SU-DHL-6 (cell line): ENCODE results near the gene SEPTIN2.

Source experiments
- H2AFZ ChIP-seq: fragments of 200-600 bp; sonication (generic); 2 replicates; pipeline ENCODE4 v1.6.1; 2014; ENCODE audit warnings: low read depth, mild to moderate bottlenecking, moderate library complexity, mixed read lengths, antibody characterized with exemption, low read length; ENCODE audit not compliant: severe bottlenecking
- H3F3A ChIP-seq: fragments of 200-600 bp; shearing (Covaris generic); 2 replicates; pipeline ENCODE4 v1.6.0; 2016; ENCODE audit warnings: antibody characterized with exemption, mild to moderate bottlenecking; ENCODE audit not compliant: insufficient read depth
- H3K27ac ChIP-seq: fragments of 200-600 bp; sonication (generic); 2 replicates; pipeline ENCODE4 v1.5.1; 2016; ENCODE audit warnings: low read depth, mild to moderate bottlenecking, low read length, moderate library complexity, mixed read lengths
- H3K27me3 ChIP-seq: fragments of 200-600 bp; sonication (generic), shearing (Covaris generic); 2 replicates; pipeline ENCODE4 v1.6.0; 2014; ENCODE audit warnings: mild to moderate bottlenecking, low read length
- H3K36me3 ChIP-seq: fragments of 200-600 bp; sonication (generic); 2 replicates; pipeline ENCODE4 v1.6.1; 2014; ENCODE audit warnings: mild to moderate bottlenecking, low read length, mixed read lengths
- H3K4me2 ChIP-seq: fragments of 300-600, 200-600 bp; shearing (Covaris generic), sonication (generic); 2 replicates; pipeline ENCODE4 v1.6.0; 2014; ENCODE audit warnings: low read length, low read depth, mild to moderate bottlenecking; ENCODE audit not compliant: poor library complexity, severe bottlenecking
- H3K4me3 ChIP-seq: fragments of 200-600 bp; sonication (generic); 2 replicates; pipeline ENCODE4 v1.5.1; 2014; ENCODE audit warnings: antibody characterized with exemption, low read length, mild to moderate bottlenecking, mixed read lengths; ENCODE audit not compliant: insufficient read depth, poor library complexity, severe bottlenecking
- H3K79me2 ChIP-seq: fragments of 200-600 bp; sonication (generic); 2 replicates; pipeline ENCODE4 v1.6.1; 2014; ENCODE audit warnings: mild to moderate bottlenecking, low read length, moderate library complexity; ENCODE audit not compliant: insufficient read depth
- H3K9ac ChIP-seq: fragments of 200-600 bp; sonication (generic); 2 replicates; pipeline ENCODE4 v1.7.0; 2014; ENCODE audit warnings: mild to moderate bottlenecking, low read length
- H3K9me2 ChIP-seq: fragments of 200-600 bp; sonication (generic); replicated peaks from 2 replicates; pipeline ENCODE4 v1.6.1; 2014; ENCODE audit warnings: low read length; ENCODE audit not compliant: insufficient read depth
- H3K9me3 ChIP-seq: fragments of 200-600 bp; sonication (generic); 2 replicates; pipeline ENCODE4 v1.6.1; 2014; ENCODE audit warnings: low read length, mixed read lengths; ENCODE audit not compliant: insufficient read depth
- H4K20me1 ChIP-seq: fragments of 200-600 bp; sonication (generic); 2 replicates; pipeline ENCODE4 v1.6.1; 2014; ENCODE audit warnings: low read depth, mild to moderate bottlenecking, antibody characterized with exemption, low read length, moderate library complexity, mixed read lengths
- CTCF ChIP-seq: fragments of 200-600 bp; sonication (generic); IDR thresholded peaks from one replicate; pipeline ENCODE4 v1.5.1; 2017; ENCODE audit warnings: antibody characterized with exemption, mild to moderate bottlenecking, low read length, moderate library complexity; ENCODE audit not compliant: insufficient read depth, poor library complexity, severe bottlenecking
- EZH2phosphoT487 ChIP-seq: fragments of 200-600 bp; sonication (generic), shearing (Covaris generic); conservative IDR thresholded peaks from 2 replicates; pipeline ENCODE4 v1.6.1; 2018; ENCODE audit warnings: mild to moderate bottlenecking, antibody characterized with exemption, low read length, moderate library complexity, mixed read lengths

The SEPTIN2 gene

DNA sequence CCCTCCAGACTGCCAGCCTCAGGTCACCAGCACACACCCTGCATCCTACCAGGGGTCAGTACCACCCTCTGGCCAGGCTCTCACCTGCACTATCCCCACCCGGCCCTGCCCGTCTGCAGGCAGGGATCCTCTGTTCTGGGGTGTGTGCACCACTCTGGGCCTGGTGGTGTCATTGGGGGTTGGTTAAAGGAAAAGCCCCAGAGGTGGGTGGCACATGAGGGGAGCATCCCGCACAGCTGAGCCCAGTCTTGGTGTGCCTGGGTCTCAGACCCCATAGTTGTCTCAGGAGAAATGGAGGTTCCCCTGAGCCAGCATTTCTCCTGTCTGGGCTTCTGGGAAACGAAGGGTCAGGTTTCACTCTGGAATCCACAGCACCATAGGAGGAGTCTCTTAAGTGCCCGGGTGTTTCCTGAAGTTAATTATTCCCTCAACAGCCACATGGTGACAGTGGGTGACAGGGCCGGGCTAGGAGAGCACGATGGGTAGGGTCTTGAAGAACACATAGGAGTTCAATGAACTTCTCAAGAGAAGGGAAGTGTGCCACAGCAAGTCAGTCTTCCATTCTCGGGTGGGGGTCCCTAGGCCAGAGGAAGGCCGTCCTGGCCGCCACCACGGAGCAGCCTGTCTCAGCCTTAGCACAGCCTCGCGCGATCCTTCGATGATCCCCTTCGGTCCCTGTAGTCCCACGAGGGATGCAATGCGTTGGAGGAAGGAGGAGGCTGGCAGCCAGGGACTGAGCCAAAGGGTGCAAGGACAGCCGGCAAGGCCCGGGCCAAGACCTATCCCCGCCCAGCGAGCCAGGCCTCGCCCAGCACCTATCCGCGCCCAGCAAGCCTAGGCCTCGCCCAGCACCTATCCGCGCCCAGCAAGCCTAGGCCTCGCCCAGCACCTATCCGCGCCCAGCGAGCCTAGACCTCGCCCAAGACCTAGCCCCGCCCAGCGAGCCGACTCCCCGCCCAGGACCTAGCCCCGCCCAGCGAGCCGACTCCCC is 39.2 kb downstream of the SEPTIN2 start:
- H3K4me3 ChIP-seq = no peak overlapping the region
- no peak overlapping the region for H2AFZ ChIP-seq
- H3K36me3 ChIP-seq = peaks cover 33% of the 10 kb centered on the region
- H3K4me2 ChIP-seq = peak overlapping the region; percentile 15
- no peaks in the 10 kb centered on the region for H3K9me3 ChIP-seq
- H4K20me1 ChIP-seq = peaks cover 5% of the 10 kb centered on the region
- H3K27me3 ChIP-seq = no peaks in the 10 kb centered on the region
- no peaks in the 10 kb centered on the region for H3K79me2 ChIP-seq
- no peak for TF ChIP-seq CTCF
- TF ChIP-seq EZH2phosphoT487 = no peak
- no peak overlapping the region for H3K9ac ChIP-seq
- H3K9me2 ChIP-seq = no peaks in the 10 kb centered on the region
- H3K27ac ChIP-seq = no peak overlapping the region
- peaks cover 34% of the 10 kb centered on the region for H3F3A ChIP-seq

DNA sequence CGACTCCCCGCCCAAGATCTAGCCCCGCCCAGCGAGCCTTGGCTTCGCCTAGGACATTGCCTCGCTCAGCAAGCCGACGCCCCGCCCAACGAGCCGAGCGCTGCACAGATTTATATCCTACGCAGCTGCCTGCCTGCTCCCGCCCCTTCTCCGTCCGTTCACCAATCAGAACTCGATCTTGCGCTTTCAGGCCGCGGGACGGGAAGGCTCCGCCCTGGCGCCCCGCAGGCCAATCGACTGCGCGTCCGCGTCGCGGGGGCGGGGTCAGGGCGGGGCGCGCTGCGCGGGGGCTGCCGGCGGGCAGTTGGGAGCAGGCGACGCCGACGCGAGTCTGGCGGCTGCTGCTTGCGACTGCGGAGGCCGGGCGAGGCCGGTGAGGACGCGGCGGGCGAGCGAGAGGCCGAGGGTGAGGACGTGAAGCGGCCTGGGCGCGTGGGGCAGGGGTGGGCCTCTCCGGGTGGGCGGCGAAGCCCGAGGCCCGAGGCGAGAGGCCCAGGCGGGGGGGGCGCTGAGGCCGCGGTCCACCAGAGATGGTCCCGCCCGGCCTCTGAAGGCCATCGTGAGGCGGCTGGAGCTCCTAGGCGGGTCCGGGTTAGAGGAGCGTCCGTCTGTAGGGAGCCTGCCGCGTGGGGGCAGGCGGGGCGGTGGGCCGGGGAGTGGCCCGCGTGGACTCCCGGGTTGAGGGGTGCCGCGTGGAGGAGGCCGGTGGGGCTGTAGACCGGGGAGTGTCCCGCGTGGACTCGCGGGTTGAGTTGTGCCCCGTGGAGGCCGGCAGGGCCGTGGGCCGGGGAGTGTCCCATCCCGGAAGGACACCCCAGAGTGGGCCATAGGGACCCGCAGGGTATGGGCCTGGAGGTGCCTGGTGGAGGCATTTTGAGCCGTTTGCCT is 40.5 kb downstream of the SEPTIN2 start, which contains the start of gene FARP2:
Gene FARP2 (plus strand): TSS at position 303 of the 888 bp plus-strand sequence. CDS start 16,823 bp downstream, outside the sequence.
- H3K27ac ChIP-seq = no peak within 1 kb of the TSS
- no peaks in the 10 kb centered on the region for H3K79me2 ChIP-seq
- H4K20me1 ChIP-seq = peaks cover 5% of the 10 kb centered on the region
- TF ChIP-seq EZH2phosphoT487 (no peak), CTCF (no peak)
- peak within 1 kb of the TSS; percentile 79 for H3K9ac ChIP-seq
- no peaks in the 10 kb centered on the region for H3K9me3 ChIP-seq
- H3F3A ChIP-seq = peaks cover 34% of the 10 kb centered on the region
- peak within 1 kb of the TSS; percentile 75 for H2AFZ ChIP-seq
- no peaks in the 10 kb centered on the region for H3K27me3 ChIP-seq
- H3K9me2 ChIP-seq = no peaks in the 10 kb centered on the region
- peaks cover 24% of the 10 kb centered on the region for H3K36me3 ChIP-seq
- H3K4me3 ChIP-seq = peak within 1 kb of the TSS; percentile 77
- H3K4me2 ChIP-seq = peak within 1 kb of the TSS; percentile 79

GRCh38 chr2:241356871-241357260 is 41.1 kb downstream of the SEPTIN2 start:
- peak overlapping the region; percentile 79 for H3K9ac ChIP-seq
- H3K4me2 ChIP-seq = peak overlapping the region; percentile 79
- no peaks in the 10 kb centered on the region for H3K9me2 ChIP-seq
- no peak overlapping the region for H2AFZ ChIP-seq
- peak overlapping the region; percentile 77 for H3K4me3 ChIP-seq
- H3K27ac ChIP-seq = no peak overlapping the region
- H3F3A ChIP-seq = peaks cover 30% of the 10 kb centered on the region
- no peak for TF ChIP-seq CTCF
- TF ChIP-seq EZH2phosphoT487 = no peak
- H3K27me3 ChIP-seq = no peaks in the 10 kb centered on the region
- H3K9me3 ChIP-seq = no peaks in the 10 kb centered on the region
- no peaks in the 10 kb centered on the region for H3K79me2 ChIP-seq
- H3K36me3 ChIP-seq = peaks cover 18% of the 10 kb centered on the region
- peaks cover 3% of the 10 kb centered on the region for H4K20me1 ChIP-seq
